Astrocyte of the cerebellum (primary cell): ENCODE results near the gene ARFGEF3.

ENCODE experiments used
- DNase-seq: peaks from one replicate; pipeline ENCODE4 v3.0.0-alpha.2; 2011; ENCODE audit warnings: low read depth
- H3K4me3 ChIP-seq: 2 replicates; pipeline ENCODE4 v1.5.1; 2011; ENCODE audit warnings: mild to moderate bottlenecking, low read depth, low read length, moderate library complexity
- CTCF ChIP-seq: IDR thresholded peaks from 2 replicates; pipeline ENCODE4 v1.5.1; 2012; ENCODE audit warnings: low read length, low read depth, moderate library complexity, mild to moderate bottlenecking; ENCODE audit errors: missing control alignments
- in situ Hi-C: cut with HindIII; loops from 2 replicates; pipeline ENCODE4 v1.10.0; 2017; ENCODE audit warnings: low sequenced_read_pairs

ARFGEF3 gene

GRCh38 chr6:138331444-138331843 lies 169.7 kb downstream of the ARFGEF3 start:
- H3K4me3 ChIP-seq = no peak overlapping the region
- DNase-seq = no peak
- in situ Hi-C loops = no loop called here
- no peak for TF ChIP-seq CTCF

- in situ Hi-C loops = no loop called here
- TF ChIP-seq CTCF = no peak
These were observed 170.2 kb downstream of the ARFGEF3 start for GRCh38 chr6:138331984-138332383.

GRCh38 chr6:138334000-138334399 lies 172.3 kb downstream of the ARFGEF3 start:
- in situ Hi-C loops = no loop called here
- DNase-seq = no peak
- TF ChIP-seq CTCF = no peak
- H3K4me3 ChIP-seq = no peak overlapping the region

More at GRCh38 chr6:138331984-138332383, 170.2 kb downstream of the ARFGEF3 start:
- no peak overlapping the region for H3K4me3 ChIP-seq
- no peak for DNase-seq

- no peak for TF ChIP-seq CTCF
- in situ Hi-C loops = no loop called here
- H3K4me3 ChIP-seq = no peak overlapping the region
- DNase-seq = no peak
These were observed 173.2 kb downstream of the ARFGEF3 start for GRCh38 chr6:138334963-138335362.

GRCh38 chr6:138336221-138336620 lies 174.5 kb downstream of the ARFGEF3 start:
- no peak overlapping the region for H3K4me3 ChIP-seq
- in situ Hi-C loops = no loop called here
- DNase-seq = no peak
- no peak for TF ChIP-seq CTCF

GRCh38 chr6:138337076-138337475 lies 175.3 kb downstream of the ARFGEF3 start:
- TF ChIP-seq CTCF = no peak
- in situ Hi-C loops = no loop called here
- DNase-seq = no peak
- no peak overlapping the region for H3K4me3 ChIP-seq

GRCh38 chr6:138339024-138339423 lies 177.3 kb downstream of the ARFGEF3 start:
- no peak overlapping the region for H3K4me3 ChIP-seq
- DNase-seq = no peak
- in situ Hi-C loops = no loop called here
- no peak for TF ChIP-seq CTCF
